Stimulated activated CD8-positive, alpha-beta memory T cell treated with anti-CD3 and anti-CD28 coated beads, Interleukin-12 subunit alpha, Interleukin-12 subunit beta, amount 100 ng/mL, for 24 hours (primary cell): ENCODE measurements around the gene SLC1A5.

Experiments
- DNase-seq: peaks from one replicate; pipeline ENCODE4 v3.0.0-alpha.2; 2020; ENCODE audit errors: extremely low read depth

Gene SLC1A5

GRCh38 chr19:46745030-46745429, 43.4 kb downstream of the SLC1A5 start:
- DNase-seq = no peak

- no peak for DNase-seq
These were observed 44.2 kb downstream of the SLC1A5 start for GRCh38 chr19:46744005-46744691.

DNA sequence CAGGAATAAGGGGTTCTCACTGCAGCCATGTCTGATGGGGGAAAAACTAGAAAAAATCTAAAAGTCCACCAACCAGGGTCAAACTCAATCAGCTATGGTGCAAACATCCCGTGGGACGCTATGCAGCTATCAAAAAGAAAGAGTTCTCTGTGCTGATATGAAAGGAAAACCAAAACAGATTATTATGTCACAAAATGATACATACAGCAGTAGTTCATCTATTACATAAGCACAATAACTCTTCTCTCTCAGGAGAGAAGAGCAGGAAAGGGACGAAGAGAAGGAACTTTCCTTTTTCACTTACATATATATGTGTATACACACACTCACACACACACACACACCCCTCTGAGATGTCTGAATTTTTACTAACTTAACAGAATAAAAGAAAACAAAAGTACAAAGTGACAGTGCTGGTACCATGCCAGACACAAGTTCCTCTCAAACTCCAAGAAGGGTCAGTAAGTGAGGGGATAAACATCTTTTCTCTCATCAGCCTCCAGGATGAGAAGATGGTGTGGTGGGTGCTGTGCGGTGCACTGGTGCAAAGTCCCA, 45.4 kb downstream of the SLC1A5 start:
- no peak for DNase-seq

GRCh38 chr19:46741447-46741846, 46.9 kb downstream of the SLC1A5 start:
- no peak for DNase-seq

DNA sequence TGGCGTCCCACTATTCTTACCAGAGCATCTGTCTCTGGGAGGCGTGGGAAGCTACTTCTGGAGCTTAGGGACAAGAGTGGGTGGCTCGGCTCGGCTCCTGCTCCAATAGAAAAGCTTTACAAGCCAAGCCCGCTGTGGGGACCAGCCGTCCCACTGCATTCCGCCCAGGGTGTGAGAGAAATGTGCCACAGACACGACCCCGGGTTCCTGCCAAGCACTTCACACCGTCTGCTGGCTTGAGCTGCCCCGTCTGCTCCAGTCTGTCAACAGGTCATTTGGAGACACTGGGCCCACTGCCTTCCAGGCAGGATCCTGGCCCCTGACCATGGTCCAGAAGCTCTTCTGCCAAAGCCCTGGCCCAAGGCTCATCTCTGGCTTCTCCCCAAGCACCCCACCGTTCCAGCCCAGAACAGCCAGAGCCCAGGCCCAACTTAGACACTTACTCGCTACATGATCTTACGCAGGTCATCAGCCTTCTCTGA, 49.1 kb downstream of the SLC1A5 start:
- DNase-seq = no peak

- no peak for DNase-seq
These were observed 50.6 kb downstream of the SLC1A5 start for GRCh38 chr19:46737761-46738171.

DNA sequence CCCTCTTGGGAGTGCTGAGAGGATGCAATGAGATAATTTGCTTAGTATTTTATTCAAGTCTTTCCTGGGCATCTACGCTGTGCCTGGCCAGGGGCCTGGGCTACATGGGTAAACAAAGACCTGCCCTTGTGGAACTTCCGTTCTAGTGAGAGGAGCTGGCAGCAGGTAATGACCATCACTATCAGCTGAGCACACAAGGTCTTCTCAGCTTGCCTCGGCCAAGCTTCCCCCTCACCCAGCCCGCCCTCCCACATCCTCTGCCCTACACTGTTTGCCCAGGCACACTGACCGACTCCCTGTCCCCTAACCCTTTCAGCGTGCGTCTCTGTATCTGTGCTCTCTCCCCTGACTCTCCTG, 51.1 kb downstream of the SLC1A5 start:
- DNase-seq = no peak

DNA sequence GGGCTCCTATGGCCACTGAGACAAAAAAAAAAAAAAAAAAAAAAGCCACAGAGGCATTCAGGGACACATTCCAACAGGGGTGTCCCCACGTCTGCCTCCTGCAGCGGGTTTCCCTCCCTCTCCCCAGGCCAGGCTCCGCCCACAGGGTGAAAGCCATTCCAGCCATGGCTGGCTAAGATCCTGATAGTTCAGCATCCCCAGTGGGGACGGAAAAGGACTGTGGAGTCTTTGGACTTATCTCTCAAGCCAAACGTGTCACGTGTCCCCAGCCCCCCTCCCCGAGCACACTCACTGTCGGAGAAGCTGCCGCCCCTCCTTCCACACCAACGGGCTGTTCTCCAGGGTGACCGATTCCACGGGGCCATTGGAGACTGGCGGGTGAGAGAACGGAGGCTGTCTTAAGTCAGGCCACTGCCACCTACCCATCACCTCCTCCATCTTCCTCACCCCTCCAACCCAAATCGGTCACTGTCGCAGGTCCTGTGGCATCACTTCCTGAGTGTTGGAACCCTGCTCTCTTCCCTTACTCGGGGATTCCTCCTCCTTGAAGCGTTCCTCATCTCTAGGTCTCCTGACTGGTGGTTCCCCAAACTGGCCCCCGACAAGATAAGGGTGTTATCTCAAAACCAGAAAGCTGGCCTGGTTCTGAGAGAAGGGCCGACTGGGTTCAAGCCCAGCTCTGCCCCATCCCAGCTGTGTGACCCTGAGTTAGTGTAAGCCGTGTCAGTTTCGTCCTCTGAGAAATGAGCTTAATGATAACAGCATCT, 51.7 kb downstream of the SLC1A5 start:
- no peak for DNase-seq

DNA sequence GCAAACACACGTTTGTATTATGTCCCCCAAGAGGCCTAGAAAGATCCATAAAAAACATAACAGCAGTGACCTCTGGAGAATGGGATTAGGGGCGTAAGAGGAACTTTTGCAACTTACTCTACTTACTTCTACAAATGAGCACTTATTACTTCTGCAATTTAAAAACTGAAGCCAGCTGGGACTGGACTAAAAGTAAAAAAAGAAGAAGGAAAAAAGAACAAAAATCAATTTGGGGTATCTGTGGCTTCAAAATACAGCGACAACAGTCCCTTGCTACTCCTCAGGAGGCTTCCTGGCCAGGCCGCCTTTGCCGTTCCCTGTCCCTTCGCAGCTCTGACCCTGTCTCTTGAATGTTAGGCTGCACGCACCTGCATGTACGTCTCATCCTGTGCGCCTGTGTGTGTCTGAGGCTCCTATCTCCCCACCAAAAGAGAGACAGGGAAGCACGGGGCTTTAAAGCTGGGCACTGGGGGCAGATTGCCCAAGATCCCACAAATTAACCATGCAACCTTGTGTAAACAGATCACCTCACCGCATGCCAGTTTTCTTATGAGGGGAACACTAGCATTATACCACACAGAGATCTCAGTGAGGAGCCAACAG, 54.6 kb downstream of the SLC1A5 start:
- DNase-seq = no peak

- no peak for DNase-seq
These were observed 55.3 kb downstream of the SLC1A5 start for GRCh38 chr19:46732966-46733689.

DNA sequence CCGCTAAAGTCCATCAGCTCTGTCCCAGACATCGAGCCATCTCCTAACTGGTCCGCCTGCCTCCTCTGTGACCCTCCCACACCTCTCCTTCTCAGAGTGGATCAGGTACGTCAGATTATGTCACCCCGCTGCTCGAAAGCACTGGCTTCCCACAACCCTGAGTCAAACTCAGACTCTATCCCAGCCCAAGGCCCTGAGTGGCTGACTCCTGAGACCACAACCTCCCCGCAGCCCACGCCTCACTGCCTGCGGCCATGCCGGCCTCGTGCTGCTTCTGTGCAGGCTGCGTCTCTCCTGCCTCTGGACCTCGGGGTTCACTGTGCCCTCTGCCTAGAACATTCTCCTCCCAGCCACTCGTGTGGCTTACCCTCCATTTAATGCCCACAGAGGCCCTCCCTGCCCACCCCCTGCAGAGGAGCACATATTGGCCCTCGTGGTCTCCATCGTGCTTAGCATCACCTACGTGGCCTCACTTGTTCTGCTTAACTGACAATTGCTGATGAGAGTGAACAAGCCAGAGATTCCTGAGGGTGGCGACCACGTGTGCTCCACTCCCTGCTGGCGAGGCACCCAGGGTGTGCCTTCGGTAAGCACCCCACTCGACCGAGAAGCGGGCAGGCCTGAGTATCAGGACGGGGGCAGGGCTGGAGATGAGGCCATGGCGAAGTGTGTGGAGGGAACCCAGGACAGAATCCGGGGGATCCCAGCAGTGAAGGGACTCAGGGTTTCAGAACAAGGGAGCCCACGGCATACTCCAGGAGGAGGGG, 56.0 kb downstream of the SLC1A5 start:
- no peak for DNase-seq

DNA sequence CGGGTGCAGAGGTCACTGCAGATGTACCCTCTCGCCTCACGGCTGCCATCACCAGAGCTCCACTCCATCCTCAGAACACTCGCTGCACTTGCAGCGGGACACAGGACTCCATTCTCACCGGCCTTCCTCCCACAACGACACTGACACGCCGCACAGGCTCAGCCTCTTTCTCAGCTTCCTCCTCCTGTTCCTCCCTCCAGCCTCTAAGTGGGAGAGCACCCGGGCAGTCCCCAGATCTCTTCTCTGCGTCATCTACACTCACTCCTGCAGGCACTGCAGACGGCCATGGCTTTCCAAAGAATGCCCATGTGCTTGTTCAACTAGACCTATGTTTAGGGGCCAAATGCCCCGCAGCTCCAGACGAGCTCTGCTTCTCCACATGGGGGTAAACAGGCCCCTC, 56.8 kb downstream of the SLC1A5 start:
- DNase-seq = no peak

GRCh38 chr19:46731007-46731501, 57.3 kb downstream of the SLC1A5 start:
- DNase-seq = no peak

DNA sequence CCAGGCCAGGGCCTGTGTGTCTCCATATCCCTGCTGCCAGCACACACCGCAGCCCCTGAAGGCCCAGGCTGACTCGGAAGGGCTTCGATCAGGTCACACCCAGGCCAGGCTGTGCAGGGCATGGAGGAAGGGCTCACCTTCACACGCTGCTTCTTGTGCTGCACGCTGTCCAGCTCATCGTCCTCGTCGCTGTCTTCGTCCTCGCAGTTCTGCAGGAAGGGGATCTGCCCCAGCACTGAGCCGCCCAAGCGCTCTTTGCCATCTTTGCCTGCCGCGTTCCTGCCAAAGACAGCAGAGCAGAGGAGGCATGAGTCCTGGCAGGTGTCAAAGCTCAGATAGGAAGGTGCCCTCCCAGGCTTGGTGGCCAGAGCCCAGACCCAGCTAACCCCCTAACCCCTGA, 57.8 kb downstream of the SLC1A5 start:
- no peak for DNase-seq

DNA sequence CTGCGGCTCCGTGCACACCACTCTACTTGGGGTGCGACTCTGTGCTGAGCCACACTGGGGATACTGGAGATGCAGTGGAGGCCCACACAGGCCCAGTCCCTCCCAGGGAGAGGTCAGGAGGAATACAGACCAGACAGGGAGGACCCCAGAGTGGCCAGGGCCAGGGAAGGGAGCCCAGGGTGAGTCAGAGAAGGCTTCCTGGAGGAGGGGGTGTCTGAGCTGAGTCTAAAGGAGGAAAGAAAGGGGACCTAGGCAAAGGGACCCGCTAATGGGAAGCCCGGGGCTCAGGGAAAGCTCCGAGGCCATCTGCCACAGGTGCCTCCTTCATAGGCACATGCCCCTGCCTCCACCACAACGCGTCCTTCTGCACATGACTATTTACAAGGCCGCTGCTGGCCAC, 58.2 kb downstream of the SLC1A5 start:
- no peak for DNase-seq

GRCh38 chr19:46729696-46730095, 58.7 kb downstream of the SLC1A5 start:
- no peak for DNase-seq

DNA sequence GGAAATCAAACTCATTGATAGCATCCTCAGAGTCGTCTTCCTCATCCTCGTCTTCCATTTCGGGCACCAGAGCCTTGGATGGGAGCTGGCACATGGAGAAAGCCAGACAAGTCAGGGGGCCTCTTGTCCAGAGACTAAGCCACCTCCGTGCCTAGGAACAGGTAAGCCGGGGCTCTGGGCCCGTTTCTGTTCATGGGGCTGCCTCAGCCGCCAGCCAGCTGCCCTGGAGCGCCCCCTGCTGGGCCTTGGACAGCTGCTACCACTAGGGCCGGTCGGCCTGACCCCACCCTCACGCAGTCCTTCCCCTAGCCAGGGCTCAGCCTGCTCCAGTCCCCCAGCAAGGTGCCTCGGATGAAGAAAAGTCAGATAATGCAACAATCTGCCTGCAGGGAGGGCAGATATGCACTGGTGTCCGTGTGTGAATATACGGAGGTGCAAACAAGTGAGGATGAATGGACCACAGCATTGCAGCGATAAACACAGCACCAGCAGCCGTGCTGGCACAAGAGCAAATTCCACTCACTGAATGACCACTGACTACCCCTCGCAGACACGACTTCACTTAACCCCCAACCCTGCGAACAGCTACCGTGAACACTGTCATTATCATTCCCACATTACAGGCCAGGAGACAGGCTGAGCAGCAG, 59.6 kb downstream of the SLC1A5 start:
- DNase-seq = peak; percentile 51

- no peak for DNase-seq
These were observed 60.2 kb downstream of the SLC1A5 start for GRCh38 chr19:46728208-46728607.

DNA sequence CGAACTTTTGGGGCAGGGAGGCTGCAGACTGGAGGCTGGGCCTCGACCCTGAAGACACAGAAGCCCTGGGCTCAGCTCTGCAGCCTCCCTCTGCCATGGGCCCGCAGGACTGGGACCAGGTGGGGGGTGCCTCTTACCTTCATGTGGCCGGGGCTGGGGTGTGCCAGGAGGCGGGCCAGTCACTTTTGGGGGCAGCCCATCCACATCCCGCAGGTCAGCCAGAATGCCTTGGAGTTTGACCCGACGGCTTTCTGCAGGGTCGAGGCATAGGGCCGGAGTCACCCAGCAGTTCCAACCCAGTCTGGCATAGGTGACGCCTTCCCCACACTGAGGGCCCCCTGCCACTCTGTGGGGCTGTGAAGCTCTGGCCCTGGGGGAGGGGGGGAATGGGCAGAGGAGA, 60.6 kb downstream of the SLC1A5 start:
- no peak for DNase-seq

DNA sequence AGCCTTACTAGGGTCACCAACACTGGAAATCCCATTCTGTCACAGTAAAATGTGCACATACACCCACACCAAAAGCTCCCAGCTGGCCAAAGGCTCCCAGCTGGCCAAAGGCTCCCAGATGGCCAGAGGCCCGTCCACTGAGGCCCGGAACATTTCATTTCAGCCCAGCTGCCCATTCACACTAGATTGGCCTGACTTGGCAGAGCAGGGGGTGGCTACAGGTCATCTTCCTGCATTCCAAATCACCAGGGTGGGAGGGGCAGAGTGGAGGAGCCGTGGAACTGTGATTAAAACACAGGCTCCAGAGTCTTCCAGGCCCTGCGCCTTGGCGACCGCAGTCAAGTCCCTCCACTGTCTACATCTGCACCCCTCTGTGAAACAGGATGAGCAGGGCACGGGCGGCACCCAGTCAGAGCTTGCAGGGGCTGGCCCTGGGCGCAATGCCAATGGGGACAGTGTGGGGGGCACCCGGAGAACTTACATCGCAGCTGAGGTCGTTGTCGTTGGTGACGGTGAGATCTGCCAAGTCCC, 61.4 kb downstream of the SLC1A5 start:
- DNase-seq = no peak
